ENCODE results near the gene SLC36A3. TPM values are rescaled to one million over a fixed set of nuclear protein-coding genes. Genes with fewer than 3 reads are reported as not detected.

The SLC36A3 gene
- total and polyA plus RNA-seq, 7 donors, result not detected

DNA sequence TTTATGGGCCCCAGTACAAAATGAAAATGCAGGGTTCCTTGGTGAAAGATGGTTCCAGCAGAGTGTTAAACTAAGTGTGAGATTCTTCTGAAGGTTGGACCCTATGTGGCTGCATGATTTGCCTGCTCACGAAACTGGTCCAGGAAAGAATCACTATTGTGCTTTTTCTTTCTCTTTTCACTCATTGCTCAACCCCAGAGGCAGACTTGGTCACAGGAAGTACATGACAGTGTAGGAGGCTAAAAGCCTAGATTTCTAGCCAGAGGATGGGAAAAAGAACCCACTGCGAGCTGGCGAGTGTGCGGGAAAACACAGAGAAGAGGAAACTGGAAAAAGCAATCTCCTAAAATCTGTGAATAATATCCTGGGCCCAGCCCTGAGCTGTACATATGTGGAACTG lies 25.2 kb upstream of the SLC36A3 start:
- DNase-seq, result no peak
- H3K9me3 ChIP-seq, result no peaks in the 10 kb centered on the region
- H3K4me1 ChIP-seq, result no peaks in the 10 kb centered on the region
- no peaks in the 10 kb centered on the region for H3K36me3 ChIP-seq
- H3K4me3 ChIP-seq, result no peak overlapping the region
- no peaks in the 10 kb centered on the region for H3K27me3 ChIP-seq
- TF ChIP-seq, protein P1, sequence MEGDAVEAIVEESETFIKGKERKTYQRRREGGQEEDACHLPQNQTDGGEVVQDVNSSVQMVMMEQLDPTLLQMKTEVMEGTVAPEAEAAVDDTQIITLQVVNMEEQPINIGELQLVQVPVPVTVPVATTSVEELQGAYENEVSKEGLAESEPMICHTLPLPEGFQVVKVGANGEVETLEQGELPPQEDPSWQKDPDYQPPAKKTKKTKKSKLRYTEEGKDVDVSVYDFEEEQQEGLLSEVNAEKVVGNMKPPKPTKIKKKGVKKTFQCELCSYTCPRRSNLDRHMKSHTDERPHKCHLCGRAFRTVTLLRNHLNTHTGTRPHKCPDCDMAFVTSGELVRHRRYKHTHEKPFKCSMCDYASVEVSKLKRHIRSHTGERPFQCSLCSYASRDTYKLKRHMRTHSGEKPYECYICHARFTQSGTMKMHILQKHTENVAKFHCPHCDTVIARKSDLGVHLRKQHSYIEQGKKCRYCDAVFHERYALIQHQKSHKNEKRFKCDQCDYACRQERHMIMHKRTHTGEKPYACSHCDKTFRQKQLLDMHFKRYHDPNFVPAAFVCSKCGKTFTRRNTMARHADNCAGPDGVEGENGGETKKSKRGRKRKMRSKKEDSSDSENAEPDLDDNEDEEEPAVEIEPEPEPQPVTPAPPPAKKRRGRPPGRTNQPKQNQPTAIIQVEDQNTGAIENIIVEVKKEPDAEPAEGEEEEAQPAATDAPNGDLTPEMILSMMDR (IDR thresholded peaks at IDR 0.05), result no peak
- TF ChIP-seq POLR2A (IDR thresholded peaks at IDR 0.05) (no peak), POLR2AphosphoS5 (IDR thresholded peaks at IDR 0.05) (no peak), EP300 (IDR thresholded peaks at IDR 0.05) (no peak)
- intact Hi-C loops (cut with DNase I), result no loop called here
- WGBS, 2 donors, result 84 to 91% methylated on average over 4 of the region's 4 CpGs
- no peak overlapping the region for H3K27ac ChIP-seq

DNA sequence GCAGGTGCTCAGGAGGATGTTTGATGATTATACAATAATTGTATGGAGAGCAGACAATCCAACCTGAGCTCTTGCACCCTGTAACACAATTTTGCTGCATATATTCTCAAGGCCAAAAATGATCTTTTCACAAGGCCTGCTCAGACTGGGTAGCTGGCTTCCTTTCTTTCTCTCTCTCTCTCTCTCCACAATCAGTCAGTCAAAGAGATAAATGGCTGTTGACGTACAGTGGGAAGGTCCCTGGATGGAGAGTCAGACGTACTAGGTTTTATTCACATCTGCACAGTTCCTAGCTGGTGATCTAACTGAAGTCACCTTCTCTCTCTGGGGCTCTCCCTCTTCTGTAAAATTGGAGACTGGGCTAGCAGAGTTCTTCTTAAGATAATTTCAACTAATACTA lies 24.0 kb upstream of the SLC36A3 start:
- Histone ChIP-seq H3K27ac (no peak overlapping the region), H3K36me3 (no peaks in the 10 kb centered on the region), H3K4me1 (no peaks in the 10 kb centered on the region), H3K4me3 (no peak overlapping the region), H3K27me3 (no peaks in the 10 kb centered on the region), H3K9me3 (no peaks in the 10 kb centered on the region)
- no peak for DNase-seq
- TF ChIP-seq POLR2AphosphoS5 (IDR thresholded peaks at IDR 0.05) (no peak), EP300 (IDR thresholded peaks at IDR 0.05) (no peak), POLR2A (IDR thresholded peaks at IDR 0.05) (no peak)
- WGBS, 2 donors, result 77 to 83% methylated on average over 2 of the region's 2 CpGs
- intact Hi-C loops (cut with DNase I), result no loop called here

DNA sequence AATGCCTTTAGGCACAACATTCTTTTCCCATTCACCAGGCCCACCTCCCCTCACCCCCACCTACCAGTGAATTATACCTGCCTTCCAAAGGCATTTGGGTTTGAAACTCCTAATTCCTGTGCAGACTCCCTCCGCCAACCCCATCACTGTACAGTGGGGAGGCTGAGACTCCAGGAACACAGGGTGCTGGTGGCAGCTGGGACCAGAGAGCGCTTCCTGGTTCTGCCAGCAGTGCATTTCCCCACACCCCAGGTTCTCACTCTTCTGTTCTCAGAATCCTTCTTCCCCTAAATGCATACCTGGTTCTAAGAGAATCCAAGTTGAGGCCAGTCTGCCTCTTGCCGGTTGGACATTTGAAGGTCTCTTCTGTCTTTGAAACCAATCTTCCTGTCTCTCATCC lies 22.7 kb upstream of the SLC36A3 start:
- Histone ChIP-seq H3K27me3 (no peaks in the 10 kb centered on the region), H3K36me3 (no peaks in the 10 kb centered on the region), H3K4me3 (no peak overlapping the region), H3K9me3 (no peaks in the 10 kb centered on the region), H3K4me1 (no peaks in the 10 kb centered on the region), H3K27ac (no peak overlapping the region)
- intact Hi-C loops (cut with DNase I), result no loop called here
- no peak for DNase-seq
- TF ChIP-seq, protein P1 (IDR thresholded peaks at IDR 0.05), result no peak
- TF ChIP-seq POLR2AphosphoS5 (IDR thresholded peaks at IDR 0.05), result no peak
- no peak for TF ChIP-seq EP300 (IDR thresholded peaks at IDR 0.05)
- no peak for TF ChIP-seq POLR2A (IDR thresholded peaks at IDR 0.05)
- 92 to 94% methylated on average over 3 of the region's 3 CpGs for WGBS, 2 donors

DNA sequence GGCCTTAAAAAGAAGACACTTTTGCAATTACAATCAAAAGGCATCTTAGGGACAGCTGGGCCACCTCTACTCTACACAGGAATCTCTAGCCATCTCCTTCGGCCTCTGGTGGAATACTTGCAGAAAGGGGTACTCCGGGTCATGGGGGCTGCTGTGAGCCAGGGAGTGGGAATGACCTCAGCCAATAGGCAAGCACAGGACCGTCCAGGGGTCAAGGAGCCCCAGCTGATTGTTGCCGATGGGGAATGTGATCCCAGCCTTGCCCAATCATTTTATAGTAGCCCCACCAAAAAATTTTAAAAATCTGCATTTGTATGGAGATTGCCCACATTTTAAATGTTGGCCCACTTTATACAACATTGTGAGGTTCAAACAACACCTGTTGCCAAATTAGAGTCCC lies 16.9 kb upstream of the SLC36A3 start:
- peaks cover 0 to 12% (median 11%) of the 10 kb centered on the region in 4 donors for H3K4me1 ChIP-seq
- no peak for DNase-seq
- H3K27ac ChIP-seq, result no peak overlapping the region
- intact Hi-C loops (cut with DNase I), result no loop called here
- H3K27me3 ChIP-seq, result no peaks in the 10 kb centered on the region
- H3K36me3 ChIP-seq, result no peaks in the 10 kb centered on the region
- TF ChIP-seq, protein P1 (IDR thresholded peaks at IDR 0.05), result no peak
- no peak for TF ChIP-seq EP300 (IDR thresholded peaks at IDR 0.05)
- no peak for TF ChIP-seq POLR2A (IDR thresholded peaks at IDR 0.05)
- no peak for TF ChIP-seq POLR2AphosphoS5 (IDR thresholded peaks at IDR 0.05)
- H3K4me3 ChIP-seq, result no peak overlapping the region
- WGBS, 2 donors, result 83 to 90% methylated on average over 4 of the region's 4 CpGs
- no peaks in the 10 kb centered on the region for H3K9me3 ChIP-seq

DNA sequence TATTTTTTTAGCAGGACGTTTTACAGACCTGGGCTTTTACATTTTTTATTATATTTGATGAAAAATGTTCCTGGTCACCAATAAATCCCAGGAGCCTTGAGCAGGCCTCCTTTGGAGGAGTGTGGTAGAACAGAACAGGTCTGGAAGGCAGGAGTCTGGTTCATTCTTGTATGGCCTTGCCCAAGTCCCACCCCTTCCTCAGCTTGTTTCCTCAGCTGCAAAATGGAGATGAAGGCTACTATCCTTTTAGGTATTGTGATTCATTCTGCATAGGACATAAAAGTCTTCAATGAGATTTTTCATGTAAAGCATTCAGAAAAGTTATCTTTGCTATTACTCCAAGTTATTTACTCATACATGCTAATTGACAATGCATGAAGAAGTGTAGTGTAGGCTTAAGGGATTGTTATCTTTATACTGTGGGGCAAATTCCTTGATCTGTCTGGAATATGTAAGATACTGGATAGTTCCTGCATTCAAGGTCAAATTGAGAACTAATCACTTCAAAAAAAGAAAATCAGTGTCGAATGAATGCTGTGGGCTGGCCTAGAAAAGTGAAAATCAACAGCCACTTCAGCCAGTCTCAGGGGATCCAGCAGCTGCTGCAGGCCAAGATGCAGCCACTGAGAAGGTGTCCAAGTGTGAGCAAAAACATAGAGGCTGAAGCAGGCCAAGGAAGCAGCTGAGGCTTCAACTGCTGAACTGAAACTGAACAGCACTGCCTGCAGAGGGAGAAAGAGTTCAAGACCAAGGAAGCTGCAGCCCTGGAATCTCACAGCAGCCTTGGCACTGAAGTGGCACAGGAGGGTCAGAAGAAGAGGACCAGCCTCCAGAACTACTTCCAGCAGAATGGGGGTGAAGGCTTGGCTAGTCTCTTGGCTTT lies 15.5 kb upstream of the SLC36A3 start:
- Histone ChIP-seq H3K4me3 (no peak overlapping the region), H3K4me1 (peaks cover 0 to 12% (median 11%) of the 10 kb centered on the region in 4 donors), H3K27ac (peak overlapping the region in 2 of 4 donors; percentile 37 to 44), H3K9me3 (no peaks in the 10 kb centered on the region), H3K27me3 (no peaks in the 10 kb centered on the region), H3K36me3 (no peaks in the 10 kb centered on the region)
- DNase-seq, result peak; percentile 73
- intact Hi-C loops (cut with DNase I), result loop anchor here (10.0 kb wide), 1 partner anchor 194 kb away; no protein-coding TSS in a partner anchor
- TF ChIP-seq POLR2AphosphoS5 (IDR thresholded peaks at IDR 0.05) (peak in 2 of 4 donors; percentile 18 to 19), POLR2A (IDR thresholded peaks at IDR 0.05) (no peak), EP300 (IDR thresholded peaks at IDR 0.05) (no peak)
- TF ChIP-seq, protein P1 (IDR thresholded peaks at IDR 0.05), result peak in 1 of 4 experiments; percentile 34
- WGBS, 2 donors, result 71 to 76% methylated on average over 2 of the region's 2 CpGs
